ENCODE data around the gene SLC19A1. TPM values are rescaled to one million over a fixed set of nuclear protein-coding genes. Genes with fewer than 3 reads are reported as not detected.
"Not testable (repeated sequence)": the region's sequence is repeated elsewhere in the genome, so short reads cannot be mapped to it uniquely, and the experiment has no call there.

The SLC19A1 gene
- total RNA-seq, 4 donors from 2014 or later = 7.6 to 12.8 (median 10.3) TPM; not detected in 1

- H3K9me3 ChIP-seq = no peaks in the 10 kb centered on the region
- DNase-seq = peak; percentile 53 to 55
- intact Hi-C loops (cut with DNase I; ENCODE audit: low total_unique reads) = no loop called here
- H3K4me3 ChIP-seq = no peak overlapping the region
- no peaks in the 10 kb centered on the region for H3K36me3 ChIP-seq
- no peaks in the 10 kb centered on the region for H3K27me3 ChIP-seq
- H3K27ac ChIP-seq = peak overlapping the region in 1 of 2 donors; percentile 34
- no peaks in the 10 kb centered on the region for H3K4me1 ChIP-seq
- TF ChIP-seq POLR2A (IDR thresholded peaks at IDR 0.05) (no peak), CTCF (IDR thresholded peaks at IDR 0.05) (no peak)
Measured at GRCh38 chr21:45570826-45571601, 28.8 kb upstream of the SLC19A1 start.

- Histone ChIP-seq H3K4me3 (no peak overlapping the region), H3K36me3 (no peaks in the 10 kb centered on the region), H3K9me3 (no peaks in the 10 kb centered on the region), H3K27me3 (no peaks in the 10 kb centered on the region), H3K4me1 (no peaks in the 10 kb centered on the region), H3K27ac (no peak overlapping the region)
- intact Hi-C loops (cut with DNase I; ENCODE audit: low total_unique reads) = no loop called here
- no peak for TF ChIP-seq POLR2A (IDR thresholded peaks at IDR 0.05)
- TF ChIP-seq CTCF (IDR thresholded peaks at IDR 0.05) = no peak
- DNase-seq = no peak
Measured at GRCh38 chr21:45570071-45570470, 27.8 kb upstream of the SLC19A1 start.

GRCh38 chr21:45568383-45568782 lies 26.1 kb upstream of the SLC19A1 start:
- no peaks in the 10 kb centered on the region for H3K4me1 ChIP-seq

GRCh38 chr21:45564137-45564536 lies 21.9 kb upstream of the SLC19A1 start:
- H3K27ac ChIP-seq; H3K4me1 ChIP-seq; H3K36me3 ChIP-seq; DNase-seq; H3K4me3 ChIP-seq; H3K9me3 ChIP-seq; H3K27me3 ChIP-seq; intact Hi-C loops (cut with DNase I; ENCODE audit: low total_unique reads): not testable (repeated sequence)

More at GRCh38 chr21:45568383-45568782, 26.1 kb upstream of the SLC19A1 start:
- H3K9me3 ChIP-seq = no peaks in the 10 kb centered on the region
- no peak for DNase-seq
- H3K4me3 ChIP-seq = no peak overlapping the region
- no peak overlapping the region for H3K27ac ChIP-seq
- no peaks in the 10 kb centered on the region for H3K36me3 ChIP-seq
- H3K27me3 ChIP-seq = no peaks in the 10 kb centered on the region
- TF ChIP-seq POLR2A (IDR thresholded peaks at IDR 0.05) (no peak), CTCF (IDR thresholded peaks at IDR 0.05) (no peak)
- intact Hi-C loops (cut with DNase I; ENCODE audit: low total_unique reads) = no loop called here

- Histone ChIP-seq H3K4me3 (no peak overlapping the region), H3K27me3 (no peaks in the 10 kb centered on the region), H3K4me1 (no peaks in the 10 kb centered on the region), H3K9me3 (no peaks in the 10 kb centered on the region), H3K36me3 (no peaks in the 10 kb centered on the region), H3K27ac (no peak overlapping the region)
- intact Hi-C loops (cut with DNase I; ENCODE audit: low total_unique reads) = no loop called here
- TF ChIP-seq POLR2A (IDR thresholded peaks at IDR 0.05) (no peak), CTCF (IDR thresholded peaks at IDR 0.05) (no peak)
- DNase-seq = no peak
Measured at GRCh38 chr21:45562965-45563364, 20.7 kb upstream of the SLC19A1 start.
